ENCODE results near the gene ATP9B.
"Not testable (repeated sequence)": the region's sequence is repeated elsewhere in the genome, so short reads cannot be mapped to it uniquely, and the experiment has no call there.

The ATP9B gene

GRCh38 chr18:79317703-79318102 is 248.5 kb downstream of the ATP9B start:
- H3K4me1 ChIP-seq (ENCODE audit: control insufficient read depth, insufficient read depth, low read length), result peaks cover 12% of the 10 kb centered on the region
- H3K36me3 ChIP-seq (ENCODE audit: control insufficient read depth, insufficient read depth, low read length), result peaks cover 9% of the 10 kb centered on the region
- H3K27ac ChIP-seq (ENCODE audit: insufficient read depth, low read depth, low read length, poor library complexity, severe bottlenecking), result no peak overlapping the region
- WGBS, 2 experiments, result 93 to 95% methylated on average over 2 of the region's 2 CpGs
- no peak overlapping the region for H3K4me3 ChIP-seq (ENCODE audit: insufficient read depth, low read depth, low read length)
- no peaks in the 10 kb centered on the region for H3K27me3 ChIP-seq (ENCODE audit: control insufficient read depth, insufficient read depth, low read length, poor library complexity, severe bottlenecking)
- no peaks in the 10 kb centered on the region for H3K9me3 ChIP-seq (ENCODE audit: control insufficient read depth, low read length)

GRCh38 chr18:79318142-79318673 is 249.0 kb downstream of the ATP9B start:
- 95 to 97% methylated on average over 9 of the region's 9 CpGs for WGBS, 2 experiments
- no peaks in the 10 kb centered on the region for H3K9me3 ChIP-seq (ENCODE audit: control insufficient read depth, low read length)
- peaks cover 9% of the 10 kb centered on the region for H3K36me3 ChIP-seq (ENCODE audit: control insufficient read depth, insufficient read depth, low read length)
- no peak overlapping the region for H3K4me3 ChIP-seq (ENCODE audit: insufficient read depth, low read depth, low read length)
- H3K4me1 ChIP-seq (ENCODE audit: control insufficient read depth, insufficient read depth, low read length), result peaks cover 12% of the 10 kb centered on the region
- H3K27ac ChIP-seq (ENCODE audit: insufficient read depth, low read depth, low read length, poor library complexity, severe bottlenecking), result no peak overlapping the region
- no peaks in the 10 kb centered on the region for H3K27me3 ChIP-seq (ENCODE audit: control insufficient read depth, insufficient read depth, low read length, poor library complexity, severe bottlenecking)

GRCh38 chr18:79320216-79320850 is 251.1 kb downstream of the ATP9B start:
- H3K4me3 ChIP-seq (ENCODE audit: insufficient read depth, low read depth, low read length), result no peak overlapping the region
- 80 to 84% methylated on average over 15 of the region's 15 CpGs for WGBS, 2 experiments
- no peaks in the 10 kb centered on the region for H3K9me3 ChIP-seq (ENCODE audit: control insufficient read depth, low read length)
- H3K36me3 ChIP-seq (ENCODE audit: control insufficient read depth, insufficient read depth, low read length), result peaks cover 9% of the 10 kb centered on the region
- H3K27me3 ChIP-seq (ENCODE audit: control insufficient read depth, insufficient read depth, low read length, poor library complexity, severe bottlenecking), result no peaks in the 10 kb centered on the region
- peaks cover 12% of the 10 kb centered on the region for H3K4me1 ChIP-seq (ENCODE audit: control insufficient read depth, insufficient read depth, low read length)
- H3K27ac ChIP-seq (ENCODE audit: insufficient read depth, low read depth, low read length, poor library complexity, severe bottlenecking), result no peak overlapping the region

- peaks cover 4% of the 10 kb centered on the region for H3K36me3 ChIP-seq (ENCODE audit: control insufficient read depth, insufficient read depth, low read length)
- no peaks in the 10 kb centered on the region for H3K9me3 ChIP-seq (ENCODE audit: control insufficient read depth, low read length)
- no peaks in the 10 kb centered on the region for H3K27me3 ChIP-seq (ENCODE audit: control insufficient read depth, insufficient read depth, low read length, poor library complexity, severe bottlenecking)
- no peak overlapping the region for H3K27ac ChIP-seq (ENCODE audit: insufficient read depth, low read depth, low read length, poor library complexity, severe bottlenecking)
- no peak overlapping the region for H3K4me3 ChIP-seq (ENCODE audit: insufficient read depth, low read depth, low read length)
- peaks cover 12% of the 10 kb centered on the region for H3K4me1 ChIP-seq (ENCODE audit: control insufficient read depth, insufficient read depth, low read length)
- WGBS, 2 experiments, result 85% methylated on average over 17 of the region's 17 CpGs
Observed at GRCh38 chr18:79321625-79322405, 252.6 kb downstream of the ATP9B start.

- Histone ChIP-seq H3K9me3 (ENCODE audit: control insufficient read depth, low read length) (no peaks in the 10 kb centered on the region), H3K27me3 (ENCODE audit: control insufficient read depth, insufficient read depth, low read length, poor library complexity, severe bottlenecking) (no peaks in the 10 kb centered on the region), H3K27ac (ENCODE audit: insufficient read depth, low read depth, low read length, poor library complexity, severe bottlenecking) (no peak overlapping the region), H3K4me3 (ENCODE audit: insufficient read depth, low read depth, low read length) (no peak overlapping the region), H3K4me1 (ENCODE audit: control insufficient read depth, insufficient read depth, low read length) (peaks cover 12% of the 10 kb centered on the region), H3K36me3 (ENCODE audit: control insufficient read depth, insufficient read depth, low read length) (peaks cover 4% of the 10 kb centered on the region)
- 94 to 97% methylated on average over 3 of the region's 3 CpGs for WGBS, 2 experiments
Observed at GRCh38 chr18:79322441-79322840, 253.2 kb downstream of the ATP9B start.

- no peaks in the 10 kb centered on the region for H3K9me3 ChIP-seq (ENCODE audit: control insufficient read depth, low read length)
- no peak overlapping the region for H3K27ac ChIP-seq (ENCODE audit: insufficient read depth, low read depth, low read length, poor library complexity, severe bottlenecking)
- peaks cover 4% of the 10 kb centered on the region for H3K36me3 ChIP-seq (ENCODE audit: control insufficient read depth, insufficient read depth, low read length)
- no peak overlapping the region for H3K4me3 ChIP-seq (ENCODE audit: insufficient read depth, low read depth, low read length)
- WGBS, 2 experiments, result 87 to 90% methylated on average over 9 of the region's 9 CpGs
- H3K4me1 ChIP-seq (ENCODE audit: control insufficient read depth, insufficient read depth, low read length), result peaks cover 12% of the 10 kb centered on the region
- no peaks in the 10 kb centered on the region for H3K27me3 ChIP-seq (ENCODE audit: control insufficient read depth, insufficient read depth, low read length, poor library complexity, severe bottlenecking)
Observed at GRCh38 chr18:79323471-79323870, 254.3 kb downstream of the ATP9B start.

- Histone ChIP-seq H3K27me3 (ENCODE audit: control insufficient read depth, insufficient read depth, low read length, poor library complexity, severe bottlenecking) (no peaks in the 10 kb centered on the region), H3K9me3 (ENCODE audit: control insufficient read depth, low read length) (no peaks in the 10 kb centered on the region), H3K4me1 (ENCODE audit: control insufficient read depth, insufficient read depth, low read length) (no peaks in the 10 kb centered on the region), H3K27ac (ENCODE audit: insufficient read depth, low read depth, low read length, poor library complexity, severe bottlenecking) (no peak overlapping the region), H3K36me3 (ENCODE audit: control insufficient read depth, insufficient read depth, low read length) (peaks cover 4% of the 10 kb centered on the region), H3K4me3 (ENCODE audit: insufficient read depth, low read depth, low read length) (no peak overlapping the region)
- WGBS, 2 experiments, result 90 to 91% methylated on average over 8 of the region's 8 CpGs
Observed at GRCh38 chr18:79326413-79327198, 257.4 kb downstream of the ATP9B start.

- Histone ChIP-seq H3K27me3 (ENCODE audit: control insufficient read depth, insufficient read depth, low read length, poor library complexity, severe bottlenecking) (no peaks in the 10 kb centered on the region), H3K36me3 (ENCODE audit: control insufficient read depth, insufficient read depth, low read length) (peaks cover 2% of the 10 kb centered on the region), H3K27ac (ENCODE audit: insufficient read depth, low read depth, low read length, poor library complexity, severe bottlenecking) (no peak overlapping the region), H3K4me3 (ENCODE audit: insufficient read depth, low read depth, low read length) (no peak overlapping the region), H3K9me3 (ENCODE audit: control insufficient read depth, low read length) (no peaks in the 10 kb centered on the region), H3K4me1 (ENCODE audit: control insufficient read depth, insufficient read depth, low read length) (no peaks in the 10 kb centered on the region)
- 92 to 94% methylated on average over 26 of the region's 26 CpGs for WGBS, 2 experiments
Observed at GRCh38 chr18:79327199-79327721, 258.1 kb downstream of the ATP9B start.

GRCh38 chr18:79327915-79328314 is 258.7 kb downstream of the ATP9B start:
- not testable (repeated sequence) for H3K4me1 ChIP-seq (ENCODE audit: control insufficient read depth, insufficient read depth, low read length); H3K4me3 ChIP-seq (ENCODE audit: insufficient read depth, low read depth, low read length); H3K9me3 ChIP-seq (ENCODE audit: control insufficient read depth, low read length); H3K36me3 ChIP-seq (ENCODE audit: control insufficient read depth, insufficient read depth, low read length); H3K27ac ChIP-seq (ENCODE audit: insufficient read depth, low read depth, low read length, poor library complexity, severe bottlenecking); H3K27me3 ChIP-seq (ENCODE audit: control insufficient read depth, insufficient read depth, low read length, poor library complexity, severe bottlenecking)
- WGBS, 2 experiments, result 90 to 92% methylated on average over 23 of the region's 23 CpGs

- 94 to 97% methylated on average over 12 of the region's 12 CpGs for WGBS, 2 experiments
- no peak overlapping the region for H3K27ac ChIP-seq (ENCODE audit: insufficient read depth, low read depth, low read length, poor library complexity, severe bottlenecking)
- H3K36me3 ChIP-seq (ENCODE audit: control insufficient read depth, insufficient read depth, low read length), result no peaks in the 10 kb centered on the region
- no peak overlapping the region for H3K4me3 ChIP-seq (ENCODE audit: insufficient read depth, low read depth, low read length)
- no peaks in the 10 kb centered on the region for H3K9me3 ChIP-seq (ENCODE audit: control insufficient read depth, low read length)
- H3K27me3 ChIP-seq (ENCODE audit: control insufficient read depth, insufficient read depth, low read length, poor library complexity, severe bottlenecking), result no peaks in the 10 kb centered on the region
- no peaks in the 10 kb centered on the region for H3K4me1 ChIP-seq (ENCODE audit: control insufficient read depth, insufficient read depth, low read length)
Observed at GRCh38 chr18:79328887-79329286, 259.7 kb downstream of the ATP9B start.

Data from ectodermal cell (in vitro differentiated cells).